ENCODE measurements around the gene RNLS. TPM values are rescaled to one million over a fixed set of nuclear protein-coding genes. Genes with fewer than 3 reads are reported as not detected.

Gene RNLS
- total RNA-seq, 1 experiment from 2014 or later, result not detected

DNA sequence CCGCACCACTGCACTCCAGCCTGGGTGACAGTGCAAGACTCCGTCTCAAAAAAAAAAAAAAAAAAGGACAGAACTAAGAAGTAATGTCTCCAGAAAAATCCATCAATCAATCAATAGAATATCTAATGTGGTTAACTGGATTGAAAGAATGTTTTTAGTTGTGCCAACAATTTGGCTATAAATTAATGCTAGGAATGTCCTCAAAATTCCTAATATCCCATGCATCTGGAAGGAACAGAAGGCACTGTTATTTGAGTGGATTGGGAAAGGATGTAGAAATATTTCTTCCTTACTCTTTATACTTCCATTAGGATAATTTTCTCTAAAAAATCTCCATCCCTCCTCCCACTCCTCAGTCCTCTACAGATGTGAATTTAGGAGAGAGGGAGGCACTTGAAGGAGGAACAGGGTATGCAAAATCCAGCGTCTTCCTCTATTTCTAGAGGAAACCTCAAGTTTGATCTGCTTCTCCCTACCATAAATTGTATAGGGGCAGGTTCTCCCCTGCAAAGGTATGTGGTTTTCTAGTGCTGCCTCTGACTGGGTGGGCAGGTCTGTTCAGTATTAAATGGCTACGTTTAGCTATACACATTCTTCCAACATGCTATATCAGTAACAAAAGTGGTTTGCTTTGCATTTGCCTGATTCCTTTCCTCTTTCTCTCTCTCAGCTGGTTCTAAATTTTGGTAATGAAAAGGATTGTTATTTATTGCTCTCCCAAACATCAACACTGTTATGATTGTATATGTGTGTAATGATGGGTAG is 54.1 kb downstream of the RNLS start:
- Histone ChIP-seq H3K9me3 (ENCODE audit: control insufficient read depth in 1 of 2, insufficient read depth in 1 of 2, low read depth in 1 of 2, low read length in 2 of 2) (no peaks in the 10 kb centered on the region), H4K20me1 (ENCODE audit: insufficient read depth) (no peaks in the 10 kb centered on the region), H3K4me3 (replicated peaks in 1 of 2; ENCODE audit: low read depth in 1 of 2, low read length in 2 of 2) (no peak overlapping the region), H2AFZ (ENCODE audit: low read depth, low read length, poor library complexity, severe bottlenecking) (no peak overlapping the region), H3K36me3 (ENCODE audit: control insufficient read depth in 1 of 2, insufficient read depth in 2 of 2, low read length in 2 of 2) (no peaks in the 10 kb centered on the region), H3K9ac (ENCODE audit: low read length) (no peak overlapping the region), H3K79me2 (ENCODE audit: insufficient read depth, low read length) (no peaks in the 10 kb centered on the region), H3K4me2 (ENCODE audit: low read length) (no peak overlapping the region), H3K27ac (ENCODE audit: low read depth, low read length) (no peak overlapping the region), H3K9me2 (ENCODE audit: insufficient read depth) (no peaks in the 10 kb centered on the region), H3K4me1 (ENCODE audit: control insufficient read depth in 1 of 2, insufficient read depth in 2 of 2, low read length in 2 of 2) (peaks cover 9 to 10% of the 10 kb centered on the region in 2 experiments; a peak in 3 of 4 replicates), H3K27me3 (ENCODE audit: insufficient read depth, low read length) (no peaks in the 10 kb centered on the region)
- intact Hi-C loops (cut with micrococcal nuclease), result no loop called here
- ATAC-seq (no peak), DNase-seq (ENCODE audit: low read depth, low spot score) (no peak)
- ChIA-PET CTCF (no interaction called here), RAD21 (ENCODE audit: low non-redundant PET in 1 of 2, low total read pairs in 2 of 2, uncharacterized antibody in 2 of 2, unreplicated experiment in 2 of 2) (no interaction called here), POLR2A (no interaction called here)
- TF ChIP-seq ZNF274 (IDR thresholded peaks at IDR 0.05; ENCODE audit: low read depth, low read length), result no peak
- TF ChIP-seq SP1 (IDR thresholded peaks at IDR 0.05; ENCODE audit: low read depth), result no peak
- TF ChIP-seq POLR2AphosphoS5 (IDR thresholded peaks at IDR 0.05; ENCODE audit: low read depth, low read length), result no peak
- TF ChIP-seq EZH2phosphoT487 (IDR thresholded peaks at IDR 0.05; ENCODE audit: borderline replicate concordance), result no peak
- no peak for TF ChIP-seq ELF1 (IDR thresholded peaks at IDR 0.05; ENCODE audit: borderline replicate concordance, low read depth)
- no peak for TF ChIP-seq FOSL1 (IDR thresholded peaks at IDR 0.05; ENCODE audit: low read depth)
- TF ChIP-seq SRF (IDR thresholded peaks at IDR 0.05; ENCODE audit: low read depth), result no peak
- TF ChIP-seq, protein P1, sequence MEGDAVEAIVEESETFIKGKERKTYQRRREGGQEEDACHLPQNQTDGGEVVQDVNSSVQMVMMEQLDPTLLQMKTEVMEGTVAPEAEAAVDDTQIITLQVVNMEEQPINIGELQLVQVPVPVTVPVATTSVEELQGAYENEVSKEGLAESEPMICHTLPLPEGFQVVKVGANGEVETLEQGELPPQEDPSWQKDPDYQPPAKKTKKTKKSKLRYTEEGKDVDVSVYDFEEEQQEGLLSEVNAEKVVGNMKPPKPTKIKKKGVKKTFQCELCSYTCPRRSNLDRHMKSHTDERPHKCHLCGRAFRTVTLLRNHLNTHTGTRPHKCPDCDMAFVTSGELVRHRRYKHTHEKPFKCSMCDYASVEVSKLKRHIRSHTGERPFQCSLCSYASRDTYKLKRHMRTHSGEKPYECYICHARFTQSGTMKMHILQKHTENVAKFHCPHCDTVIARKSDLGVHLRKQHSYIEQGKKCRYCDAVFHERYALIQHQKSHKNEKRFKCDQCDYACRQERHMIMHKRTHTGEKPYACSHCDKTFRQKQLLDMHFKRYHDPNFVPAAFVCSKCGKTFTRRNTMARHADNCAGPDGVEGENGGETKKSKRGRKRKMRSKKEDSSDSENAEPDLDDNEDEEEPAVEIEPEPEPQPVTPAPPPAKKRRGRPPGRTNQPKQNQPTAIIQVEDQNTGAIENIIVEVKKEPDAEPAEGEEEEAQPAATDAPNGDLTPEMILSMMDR (IDR thresholded peaks at IDR 0.05 in 2 of 3, conservative IDR thresholded peaks at IDR 0.05 in 1 of 3; ENCODE audit: borderline replicate concordance in 1 of 3, insufficient read depth in 1 of 3, low read depth in 2 of 3, low read length in 2 of 3), result no peak
- TF ChIP-seq CEBPB (IDR thresholded peaks at IDR 0.05; ENCODE audit: low read depth), result no peak
- TF ChIP-seq, protein P2, sequence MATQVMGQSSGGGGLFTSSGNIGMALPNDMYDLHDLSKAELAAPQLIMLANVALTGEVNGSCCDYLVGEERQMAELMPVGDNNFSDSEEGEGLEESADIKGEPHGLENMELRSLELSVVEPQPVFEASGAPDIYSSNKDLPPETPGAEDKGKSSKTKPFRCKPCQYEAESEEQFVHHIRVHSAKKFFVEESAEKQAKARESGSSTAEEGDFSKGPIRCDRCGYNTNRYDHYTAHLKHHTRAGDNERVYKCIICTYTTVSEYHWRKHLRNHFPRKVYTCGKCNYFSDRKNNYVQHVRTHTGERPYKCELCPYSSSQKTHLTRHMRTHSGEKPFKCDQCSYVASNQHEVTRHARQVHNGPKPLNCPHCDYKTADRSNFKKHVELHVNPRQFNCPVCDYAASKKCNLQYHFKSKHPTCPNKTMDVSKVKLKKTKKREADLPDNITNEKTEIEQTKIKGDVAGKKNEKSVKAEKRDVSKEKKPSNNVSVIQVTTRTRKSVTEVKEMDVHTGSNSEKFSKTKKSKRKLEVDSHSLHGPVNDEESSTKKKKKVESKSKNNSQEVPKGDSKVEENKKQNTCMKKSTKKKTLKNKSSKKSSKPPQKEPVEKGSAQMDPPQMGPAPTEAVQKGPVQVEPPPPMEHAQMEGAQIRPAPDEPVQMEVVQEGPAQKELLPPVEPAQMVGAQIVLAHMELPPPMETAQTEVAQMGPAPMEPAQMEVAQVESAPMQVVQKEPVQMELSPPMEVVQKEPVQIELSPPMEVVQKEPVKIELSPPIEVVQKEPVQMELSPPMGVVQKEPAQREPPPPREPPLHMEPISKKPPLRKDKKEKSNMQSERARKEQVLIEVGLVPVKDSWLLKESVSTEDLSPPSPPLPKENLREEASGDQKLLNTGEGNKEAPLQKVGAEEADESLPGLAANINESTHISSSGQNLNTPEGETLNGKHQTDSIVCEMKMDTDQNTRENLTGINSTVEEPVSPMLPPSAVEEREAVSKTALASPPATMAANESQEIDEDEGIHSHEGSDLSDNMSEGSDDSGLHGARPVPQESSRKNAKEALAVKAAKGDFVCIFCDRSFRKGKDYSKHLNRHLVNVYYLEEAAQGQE (IDR thresholded peaks at IDR 0.05; ENCODE audit: low read depth), result no peak
- TF ChIP-seq, protein P3, sequence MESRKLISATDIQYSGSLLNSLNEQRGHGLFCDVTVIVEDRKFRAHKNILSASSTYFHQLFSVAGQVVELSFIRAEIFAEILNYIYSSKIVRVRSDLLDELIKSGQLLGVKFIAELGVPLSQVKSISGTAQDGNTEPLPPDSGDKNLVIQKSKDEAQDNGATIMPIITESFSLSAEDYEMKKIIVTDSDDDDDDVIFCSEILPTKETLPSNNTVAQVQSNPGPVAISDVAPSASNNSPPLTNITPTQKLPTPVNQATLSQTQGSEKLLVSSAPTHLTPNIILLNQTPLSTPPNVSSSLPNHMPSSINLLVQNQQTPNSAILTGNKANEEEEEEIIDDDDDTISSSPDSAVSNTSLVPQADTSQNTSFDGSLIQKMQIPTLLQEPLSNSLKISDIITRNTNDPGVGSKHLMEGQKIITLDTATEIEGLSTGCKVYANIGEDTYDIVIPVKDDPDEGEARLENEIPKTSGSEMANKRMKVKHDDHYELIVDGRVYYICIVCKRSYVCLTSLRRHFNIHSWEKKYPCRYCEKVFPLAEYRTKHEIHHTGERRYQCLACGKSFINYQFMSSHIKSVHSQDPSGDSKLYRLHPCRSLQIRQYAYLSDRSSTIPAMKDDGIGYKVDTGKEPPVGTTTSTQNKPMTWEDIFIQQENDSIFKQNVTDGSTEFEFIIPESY (IDR thresholded peaks at IDR 0.05; ENCODE audit: extremely low read depth, insufficient replicate concordance, low read length), result no peak
- no peak for TF ChIP-seq POLR2A (IDR thresholded peaks at IDR 0.05; ENCODE audit: borderline replicate concordance, extremely low read depth, insufficient read depth, insufficient read length)
- no peak for TF ChIP-seq SIN3A (IDR thresholded peaks at IDR 0.05; ENCODE audit: low read depth)
- TF ChIP-seq CBX3 (IDR thresholded peaks at IDR 0.05; ENCODE audit: low read depth), result no peak
- BruUV-seq (replicated peaks), result no TSS peak

Data from HCT116 (cell line).